Lung (tissue), 12 donors: Measurements from ENCODE around the gene ANTXR1. TPM values are rescaled to one million over a fixed set of nuclear protein-coding genes. Genes with fewer than 3 reads are reported as not detected.

Experiments
- ATAC-seq: fragments of 200-7000 bp; cut with Tn5 transposase; one replicate; pipeline ENCODE4 v1.9.1; 2020; ENCODE audit warnings: moderate number of reproducible peaks; ENCODE audit not compliant: insufficient read depth, low FRiP score
- DNase-seq, 3 donors: peaks; one replicate each; pipeline ENCODE4 v3.0.0-alpha.2; 2013 to 2017
- H3K27ac ChIP-seq, 2 donors: one replicate each; pipeline ENCODE4 v1.5.1; 2013; ENCODE audit warnings: mild to moderate bottlenecking in 2 of 2, moderate library complexity in 2 of 2, control low read depth in 1 of 2, inconsistent platforms in 1 of 2, low read depth in 1 of 2, low read length in 1 of 2
- H3K27me3 ChIP-seq, 3 donors: one replicate each; pipeline ENCODE4 v1.5.1; 2013; ENCODE audit warnings: low read length in 2 of 3; ENCODE audit not compliant: control insufficient read depth in 3 of 3, insufficient read depth in 3 of 3
- H3K36me3 ChIP-seq, 4 donors: one replicate each; pipeline ENCODE4 v1.5.1; 2013; ENCODE audit warnings: low read length in 4 of 4, mild to moderate bottlenecking in 1 of 4, moderate library complexity in 1 of 4; ENCODE audit not compliant: control insufficient read depth in 4 of 4, insufficient read depth in 4 of 4
- H3K4me1 ChIP-seq, 5 donors: one replicate each; pipeline ENCODE4 v1.5.1; 2013; ENCODE audit warnings: low read length in 5 of 5, mild to moderate bottlenecking in 2 of 5, moderate library complexity in 1 of 5; ENCODE audit not compliant: control insufficient read depth in 5 of 5, insufficient read depth in 5 of 5
- H3K4me3 ChIP-seq: one replicate; pipeline ENCODE4 v1.5.1; 2013; ENCODE audit warnings: mild to moderate bottlenecking, control low read depth, moderate library complexity
- H3K9ac ChIP-seq, 2 donors: one replicate each; pipeline ENCODE4 v1.5.1; 2013; ENCODE audit warnings: low read length in 2 of 2, control low read depth in 1 of 2; ENCODE audit not compliant: insufficient read depth in 1 of 2
- H3K9me3 ChIP-seq, 4 donors: one replicate each; pipeline ENCODE4 v1.5.1; 2013; ENCODE audit warnings: low read length in 3 of 4, mild to moderate bottlenecking in 1 of 4, moderate library complexity in 1 of 4; ENCODE audit not compliant: control insufficient read depth in 4 of 4, insufficient read depth in 3 of 4
- WGBS, 2 donors: extraction: QIAGEN DNeasy Blood & Tissue Kit; methylation state at CpG; one replicate each; pipeline ENCODE4 v1.1.7; 2013; 5-methylcytosine and 5-hydroxymethylcytosine counted together
- polyA plus RNA-seq, 2 donors: library from polyadenylated mRNA; stranded (reverse); fragments of 200-250 nt; gene quantifications; one replicate each; pipeline ENCODE4 v1.2.1, GENCODE V29; 2013
- total RNA-seq, 2 donors: library from RNA; depleted of rRNA in 1 of 2; stranded (reverse); fragments of >200 nt in 1 of 2; gene quantifications; one replicate each; pipeline ENCODE4 v1.2.1, GENCODE V29; 2014 to 2021
- TF ChIP-seq, protein P1 (sequence below): IDR thresholded peaks from 2 replicates; pipeline ENCODE4 v1.5.1; 2012; ENCODE audit warnings: mild to moderate bottlenecking; ENCODE audit errors: control extremely low read depth, extremely low read depth
- donor health status: control.
- donor health status: control.
- donor health status: Bipolar disorder and iron deficiency.
- donor health status: healthy.
- donor health status: DM: yes; HTN: yes; CAD: no.

Gene ANTXR1
- total and polyA plus RNA-seq, 4 donors = 13.4 to 81.0 (median 34.8) TPM

DNA sequence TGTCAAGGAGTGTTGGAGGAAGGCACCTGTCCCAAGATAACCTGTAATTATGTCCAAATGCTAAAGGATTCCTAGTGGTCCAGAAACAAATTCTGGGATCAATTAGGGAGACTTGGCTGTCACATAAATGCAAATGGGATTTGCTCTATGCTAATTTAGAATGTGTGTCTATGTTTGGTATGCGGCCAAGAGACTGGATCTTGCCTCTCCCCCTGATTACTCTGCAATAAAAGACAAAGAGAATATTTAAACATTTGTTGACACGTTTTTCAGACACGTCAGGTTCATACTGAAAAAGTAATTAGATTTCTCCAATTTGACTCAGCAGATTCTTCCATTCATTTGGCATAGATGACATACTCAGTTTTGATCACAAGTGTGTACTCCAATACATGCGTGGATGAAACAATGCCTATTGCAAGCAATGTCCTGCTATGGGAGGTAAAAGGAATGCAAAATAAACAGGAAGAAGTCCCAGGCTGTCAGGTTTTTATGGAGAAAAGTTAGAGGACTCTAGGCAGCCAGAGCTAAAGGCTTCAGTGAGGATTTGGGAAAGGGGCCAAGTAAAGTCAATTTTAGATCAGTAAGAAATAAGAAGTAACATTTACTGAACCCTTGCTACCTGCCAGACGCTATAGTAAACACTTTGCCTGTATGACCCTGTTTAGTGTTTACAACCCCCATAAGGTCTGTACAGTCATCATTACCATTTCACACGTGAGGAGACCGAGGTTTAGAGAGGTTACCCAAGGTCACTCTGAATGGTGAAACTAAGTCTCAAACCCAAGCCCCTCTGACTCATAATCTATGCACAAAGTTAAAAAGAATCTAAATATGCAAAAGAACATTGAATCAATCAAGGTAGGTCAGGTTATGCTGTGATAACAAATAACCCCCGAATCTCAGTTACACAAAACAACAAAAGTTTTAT lies 7.8 kb downstream of the ANTXR1 start:
- ATAC-seq (no peak), DNase-seq (no peak)
- TF ChIP-seq, protein P1, sequence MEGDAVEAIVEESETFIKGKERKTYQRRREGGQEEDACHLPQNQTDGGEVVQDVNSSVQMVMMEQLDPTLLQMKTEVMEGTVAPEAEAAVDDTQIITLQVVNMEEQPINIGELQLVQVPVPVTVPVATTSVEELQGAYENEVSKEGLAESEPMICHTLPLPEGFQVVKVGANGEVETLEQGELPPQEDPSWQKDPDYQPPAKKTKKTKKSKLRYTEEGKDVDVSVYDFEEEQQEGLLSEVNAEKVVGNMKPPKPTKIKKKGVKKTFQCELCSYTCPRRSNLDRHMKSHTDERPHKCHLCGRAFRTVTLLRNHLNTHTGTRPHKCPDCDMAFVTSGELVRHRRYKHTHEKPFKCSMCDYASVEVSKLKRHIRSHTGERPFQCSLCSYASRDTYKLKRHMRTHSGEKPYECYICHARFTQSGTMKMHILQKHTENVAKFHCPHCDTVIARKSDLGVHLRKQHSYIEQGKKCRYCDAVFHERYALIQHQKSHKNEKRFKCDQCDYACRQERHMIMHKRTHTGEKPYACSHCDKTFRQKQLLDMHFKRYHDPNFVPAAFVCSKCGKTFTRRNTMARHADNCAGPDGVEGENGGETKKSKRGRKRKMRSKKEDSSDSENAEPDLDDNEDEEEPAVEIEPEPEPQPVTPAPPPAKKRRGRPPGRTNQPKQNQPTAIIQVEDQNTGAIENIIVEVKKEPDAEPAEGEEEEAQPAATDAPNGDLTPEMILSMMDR = no peak
- H3K27ac ChIP-seq = no peak overlapping the region
- H3K9ac ChIP-seq = no peak overlapping the region
- no peak overlapping the region for H3K4me3 ChIP-seq
- H3K27me3 ChIP-seq = no peaks in the 10 kb centered on the region
- H3K9me3 ChIP-seq = no peaks in the 10 kb centered on the region
- H3K4me1 ChIP-seq = peaks cover 5 to 24% (median 15%) of the 10 kb centered on the region in 5 donors
- H3K36me3 ChIP-seq = no peaks in the 10 kb centered on the region
- WGBS, 2 donors = 69 to 78% methylated on average over 8 of the region's 8 CpGs

DNA sequence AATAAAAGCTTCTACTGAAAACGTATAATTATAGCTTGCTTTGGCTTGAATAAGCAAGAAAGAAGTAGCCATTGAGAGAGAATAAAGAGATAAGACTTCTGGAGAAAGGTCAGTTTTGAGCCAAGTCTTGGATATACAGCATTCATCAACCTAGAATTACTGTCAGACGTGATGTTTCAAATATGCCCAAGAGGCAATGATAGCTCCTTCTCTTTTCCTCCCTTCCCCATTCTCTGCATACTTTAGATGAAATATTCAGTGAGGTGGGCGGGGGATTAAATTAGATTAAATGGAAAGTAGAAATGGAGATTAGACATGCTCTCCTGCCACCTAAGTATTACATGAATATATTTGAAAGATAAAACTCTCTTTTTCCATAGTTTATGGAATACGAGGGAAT lies 8.7 kb downstream of the ANTXR1 start:
- Histone ChIP-seq H3K4me3 (no peak overlapping the region), H3K4me1 (peaks cover 7 to 26% (median 14%) of the 10 kb centered on the region in 5 donors), H3K9ac (no peak overlapping the region), H3K27ac (no peak overlapping the region), H3K9me3 (no peaks in the 10 kb centered on the region), H3K27me3 (no peaks in the 10 kb centered on the region), H3K36me3 (no peaks in the 10 kb centered on the region)
- DNase-seq (no peak), ATAC-seq (no peak)
- TF ChIP-seq, protein P1 = no peak
- 78 to 85% methylated on average over 4 of the region's 4 CpGs for WGBS, 2 donors

DNA sequence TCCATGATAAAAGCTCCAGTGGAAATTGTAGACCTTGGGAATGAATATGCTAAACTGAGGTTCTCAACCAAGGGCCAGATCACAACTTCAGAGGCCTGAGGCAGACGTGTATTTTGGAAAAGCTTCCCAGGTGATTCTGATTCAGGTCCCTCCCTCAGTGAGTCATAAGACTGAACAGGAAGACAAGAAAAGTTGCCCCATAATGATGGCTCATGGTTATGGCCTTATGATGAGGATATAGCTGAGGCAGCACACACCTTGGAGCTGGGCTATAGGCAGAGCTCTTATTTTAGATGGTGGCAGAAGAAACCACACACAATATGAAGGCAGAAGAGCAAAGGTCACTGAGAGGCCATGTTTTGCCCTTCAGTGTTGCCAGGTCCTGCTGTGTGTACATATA lies 9.6 kb downstream of the ANTXR1 start:
- ATAC-seq = no peak

More for the DNA sequence above, 9.6 kb downstream of the ANTXR1 start:
- 87 to 91% methylated on average over 1 of the region's 1 CpG for WGBS, 2 donors
- H3K27me3 ChIP-seq = no peaks in the 10 kb centered on the region
- H3K9me3 ChIP-seq = peaks cover 0 to 4% (median 0%) of the 10 kb centered on the region in 4 donors
- TF ChIP-seq, protein P1 = no peak
- peaks cover 3 to 20% (median 7%) of the 10 kb centered on the region in 5 donors for H3K4me1 ChIP-seq
- no peak overlapping the region for H3K27ac ChIP-seq
- DNase-seq = no peak
- H3K9ac ChIP-seq = no peak overlapping the region
- H3K36me3 ChIP-seq = no peaks in the 10 kb centered on the region
- no peak overlapping the region for H3K4me3 ChIP-seq
